HG03342 (cell line): Measurements from ENCODE around the gene FAM89A.
"Not testable (repeated sequence)": the region's sequence is repeated elsewhere in the genome, so short reads cannot be mapped to it uniquely, and the experiment has no call there.

Experiments used
- ATAC-seq: cut with Tn5 transposase; IDR thresholded peaks from one replicate; pipeline ENCODE4 v1.9.1; 2021; ENCODE audit warnings: mild to moderate bottlenecking, moderate library complexity; ENCODE audit not compliant: unreplicated experiment

FAM89A gene

GRCh38 chr1:231057410-231057809 lies 17.4 kb upstream of the FAM89A start:
- no peak for ATAC-seq

DNA sequence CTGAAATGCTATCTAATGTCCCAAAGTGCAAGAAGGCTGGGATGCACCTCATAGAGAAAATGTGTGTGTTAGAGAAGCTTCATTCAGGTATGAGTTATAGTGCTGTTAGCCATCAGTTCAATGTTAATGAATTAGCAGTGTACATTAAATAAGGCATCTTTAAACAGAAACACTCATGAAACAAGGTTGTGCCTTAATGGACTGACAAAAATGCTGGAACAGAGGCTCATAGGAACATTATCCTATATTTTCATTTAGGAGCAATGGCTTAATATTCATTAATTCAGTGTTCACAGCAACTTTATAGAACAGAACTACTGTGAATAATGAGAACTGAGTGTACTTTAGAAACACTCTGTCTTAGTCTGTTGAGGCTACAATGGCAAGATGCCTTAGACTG lies 15.2 kb upstream of the FAM89A start:
- no peak for ATAC-seq

GRCh38 chr1:231053493-231054162 lies 13.6 kb upstream of the FAM89A start:
- ATAC-seq, result peak; percentile 80

DNA sequence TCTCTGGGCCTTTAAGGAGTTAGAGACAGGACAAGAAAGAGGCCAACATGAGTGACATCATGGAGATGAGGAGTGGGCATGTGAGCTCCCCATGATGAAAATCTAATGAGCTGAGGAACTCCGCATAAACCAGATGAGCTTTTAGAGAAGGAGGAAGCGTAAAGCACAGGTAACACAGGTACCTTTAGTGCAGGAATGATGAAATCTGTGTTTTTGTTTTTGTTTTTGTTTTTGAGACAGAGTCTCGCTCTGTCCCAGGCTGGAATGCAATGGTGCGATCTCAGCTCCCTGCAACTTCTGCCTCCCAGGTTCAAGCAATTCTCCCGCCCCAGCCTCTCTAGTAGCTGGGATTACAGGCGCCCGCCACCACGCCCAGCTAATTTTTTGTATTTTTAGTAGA lies 12.7 kb upstream of the FAM89A start:
- no peak for ATAC-seq

DNA sequence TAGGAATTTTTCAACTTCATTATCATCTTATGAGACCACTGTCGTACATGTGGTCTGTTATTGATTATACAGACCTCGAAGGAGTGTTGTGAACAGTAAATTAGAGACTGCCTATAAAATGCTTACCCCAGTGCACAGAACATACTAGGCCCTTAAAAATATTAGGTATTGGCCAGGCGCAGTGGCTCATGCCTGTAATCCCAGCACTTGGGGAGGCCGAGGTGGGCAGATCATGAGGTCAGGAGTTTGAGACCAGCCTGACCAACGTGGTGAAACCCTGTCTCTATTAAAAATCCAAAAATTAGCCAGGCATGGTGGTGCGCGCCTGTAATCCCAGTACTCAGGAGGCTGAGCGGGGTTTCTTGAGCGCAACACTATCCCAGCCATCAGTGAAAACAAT lies 10.9 kb upstream of the FAM89A start:
- not testable (repeated sequence) for ATAC-seq

DNA sequence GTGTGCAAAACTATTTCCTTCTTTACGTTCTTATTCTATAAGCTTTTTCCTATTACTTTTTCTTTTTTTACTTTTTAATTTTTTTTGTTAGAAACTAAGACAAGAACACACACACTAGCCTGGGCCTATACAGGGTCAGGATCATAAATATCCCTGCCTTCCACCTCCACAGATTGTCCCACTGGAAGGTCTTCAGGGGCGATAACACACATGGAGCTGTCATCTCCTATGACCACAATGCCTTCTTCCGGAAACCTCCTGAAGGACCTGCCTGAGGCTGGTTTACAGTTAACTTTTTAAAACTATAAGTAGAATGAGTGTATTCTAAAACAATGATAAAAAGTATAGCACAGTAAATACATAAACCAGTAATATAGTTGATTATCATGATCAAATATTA lies 10.3 kb upstream of the FAM89A start:
- ATAC-seq, result no peak

DNA sequence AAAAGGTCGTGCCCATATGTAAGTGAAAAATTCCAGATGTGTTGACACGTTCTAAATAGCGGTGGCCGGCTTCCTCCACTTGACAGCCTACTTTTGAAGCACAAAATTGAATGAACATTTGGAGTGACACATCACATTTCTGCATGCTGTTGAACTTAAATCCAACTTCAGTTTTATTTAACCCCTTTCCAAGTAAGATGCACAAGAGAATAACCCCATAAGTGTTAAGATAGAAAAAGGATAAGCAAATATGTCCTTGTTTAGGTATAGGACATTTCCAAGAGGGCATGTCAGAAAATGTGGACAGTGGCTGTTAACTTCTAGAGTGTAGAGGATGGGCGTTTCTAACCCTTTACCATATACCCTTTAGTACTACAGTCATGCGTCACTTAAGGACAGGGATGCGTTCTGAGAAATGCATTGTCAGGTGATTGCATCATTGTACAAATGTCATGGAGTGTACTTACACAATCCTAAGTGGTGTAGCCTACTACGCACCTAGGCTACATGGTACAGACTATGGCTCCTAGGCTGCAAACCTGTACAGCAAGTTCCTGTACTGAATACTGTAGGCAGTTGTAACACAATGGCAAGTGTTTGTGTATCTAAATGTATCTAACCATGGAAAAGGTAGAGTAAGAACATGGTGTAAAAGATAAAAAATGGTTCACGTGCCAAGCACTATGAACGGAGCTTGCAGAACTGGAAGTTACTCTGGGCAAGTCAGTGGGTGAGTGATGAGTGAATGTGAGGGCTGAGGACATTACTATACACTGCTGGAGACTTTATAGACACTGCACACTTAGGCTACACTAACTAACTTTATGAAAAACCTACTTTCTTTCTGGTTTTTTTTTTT lies 9.3 kb upstream of the FAM89A start:
- no peak for ATAC-seq

GRCh38 chr1:231048419-231048818 lies 8.4 kb upstream of the FAM89A start:
- not testable (repeated sequence) for ATAC-seq

DNA sequence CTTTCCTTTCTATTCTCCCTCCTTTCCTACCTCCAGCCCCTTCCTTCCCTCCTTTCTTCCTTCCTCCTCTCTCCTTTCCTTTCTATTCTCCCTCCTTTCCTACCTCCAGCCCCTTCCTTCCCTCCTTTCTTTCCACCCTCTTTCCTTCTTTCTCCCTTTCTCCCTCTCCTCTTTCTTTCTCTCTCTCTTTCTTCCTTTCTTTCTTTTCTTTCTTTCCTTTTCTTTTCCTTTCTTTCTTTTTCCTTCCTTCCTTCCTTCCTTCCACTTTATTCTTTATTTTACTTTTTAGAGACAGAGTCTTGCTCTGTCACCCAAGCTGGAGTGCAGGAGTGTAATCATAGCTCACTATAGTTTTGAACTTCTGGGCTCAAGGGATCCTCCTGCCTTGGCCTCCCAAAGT lies 7.5 kb upstream of the FAM89A start:
- not testable (repeated sequence) for ATAC-seq

DNA sequence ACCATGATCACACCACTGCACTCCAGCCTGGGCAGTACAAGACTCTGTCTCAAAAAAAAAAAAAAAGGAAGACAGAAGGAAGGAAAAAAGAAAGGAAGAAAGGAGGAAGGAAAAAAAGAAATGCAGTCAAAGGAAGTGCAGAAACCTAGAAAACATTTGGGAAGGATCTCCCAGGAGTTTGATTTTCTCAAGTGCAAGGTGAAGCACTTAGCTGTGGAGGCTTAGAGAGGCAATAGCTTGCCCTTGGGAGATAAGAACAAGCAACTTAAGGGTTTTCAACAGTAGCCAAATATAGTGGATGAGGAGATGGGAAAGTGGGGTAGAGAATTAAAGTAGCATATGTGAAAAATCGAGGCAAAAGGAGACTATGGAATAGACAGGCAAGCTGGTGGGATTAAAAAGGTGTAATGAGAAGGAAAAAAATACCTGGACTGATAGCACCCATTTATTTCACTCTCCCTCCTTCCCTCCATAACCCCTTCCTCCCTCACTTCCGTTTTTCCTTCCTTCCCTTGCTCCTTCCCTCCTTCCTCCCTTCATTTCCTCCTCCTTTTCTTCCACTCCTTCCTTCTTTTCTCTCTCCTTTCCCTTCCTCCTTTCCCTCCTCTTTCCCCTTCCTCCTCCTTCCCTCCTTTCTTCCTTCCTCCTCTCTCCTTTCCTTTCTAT lies 6.8 kb upstream of the FAM89A start:
- ATAC-seq, result no peak

GRCh38 chr1:231045921-231046729 lies 6.1 kb upstream of the FAM89A start:
- ATAC-seq, result not testable (repeated sequence)

- no peak for ATAC-seq
Measured at GRCh38 chr1:231045286-231045685, 5.2 kb upstream of the FAM89A start.

DNA sequence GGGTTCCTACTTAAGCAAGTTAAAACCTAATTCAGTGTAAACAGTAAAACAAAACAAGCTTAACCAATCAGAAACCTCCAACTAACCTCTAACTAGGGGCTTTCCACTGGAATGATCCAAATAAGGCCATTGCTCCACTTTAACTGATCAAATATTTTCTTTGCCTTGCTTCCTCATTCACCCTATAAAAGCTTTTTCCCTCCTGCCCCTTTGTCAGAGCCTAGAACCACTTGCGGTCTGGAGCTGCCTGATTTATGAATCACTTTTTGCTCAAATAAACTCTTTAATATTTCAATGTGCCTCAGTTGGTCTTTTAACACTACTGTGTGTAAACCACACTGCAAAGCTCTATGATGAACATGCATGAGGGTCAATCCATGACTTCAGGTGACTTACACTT lies 4.5 kb upstream of the FAM89A start:
- no peak for ATAC-seq

GRCh38 chr1:231041719-231042261 lies 1.7 kb upstream of the FAM89A start:
- no peak for ATAC-seq

DNA sequence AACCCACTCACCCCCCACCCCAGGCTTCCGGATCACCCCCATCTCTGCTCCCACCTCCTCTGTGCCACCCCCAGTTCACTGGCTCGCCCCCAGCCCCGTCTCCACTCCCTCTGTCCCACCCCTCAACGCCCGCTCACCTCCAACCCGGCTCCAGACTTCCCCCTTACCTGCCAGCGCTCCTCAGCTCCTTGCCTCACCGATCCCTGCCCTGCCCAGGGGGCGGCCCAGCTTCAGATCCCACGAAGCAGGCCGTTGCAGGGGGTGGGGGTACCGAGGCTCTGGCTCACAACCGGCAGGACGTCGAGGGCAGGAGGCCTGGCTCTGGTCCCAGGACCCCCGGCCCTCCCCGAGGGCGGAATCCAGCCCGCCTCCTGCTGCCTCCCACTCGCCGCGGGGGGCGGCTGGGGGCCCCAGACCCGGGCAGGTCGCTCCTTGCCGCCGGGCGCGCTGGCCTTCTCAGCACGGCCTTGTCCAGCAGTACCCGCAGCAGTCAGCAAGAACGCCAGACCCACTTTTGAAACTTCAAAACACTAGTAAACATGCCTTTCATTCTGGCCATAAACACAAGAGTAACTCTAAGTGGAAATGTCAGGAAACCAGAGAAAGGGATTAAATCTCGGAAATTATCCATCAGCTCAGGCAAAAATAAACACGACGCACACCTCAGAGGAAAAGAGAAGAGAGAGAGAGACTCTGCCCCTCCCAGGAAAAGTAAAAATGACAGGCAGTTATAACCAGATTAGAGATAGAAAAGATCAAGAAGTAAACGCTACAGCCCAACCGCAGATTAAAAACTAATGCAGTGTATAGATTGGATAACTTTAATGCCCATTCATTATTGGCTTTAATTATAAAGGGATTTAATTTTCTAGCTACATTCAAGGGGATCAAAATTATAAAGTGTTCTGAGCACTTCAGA lies 1.0 kb upstream of the FAM89A start:
- no peak for ATAC-seq

DNA sequence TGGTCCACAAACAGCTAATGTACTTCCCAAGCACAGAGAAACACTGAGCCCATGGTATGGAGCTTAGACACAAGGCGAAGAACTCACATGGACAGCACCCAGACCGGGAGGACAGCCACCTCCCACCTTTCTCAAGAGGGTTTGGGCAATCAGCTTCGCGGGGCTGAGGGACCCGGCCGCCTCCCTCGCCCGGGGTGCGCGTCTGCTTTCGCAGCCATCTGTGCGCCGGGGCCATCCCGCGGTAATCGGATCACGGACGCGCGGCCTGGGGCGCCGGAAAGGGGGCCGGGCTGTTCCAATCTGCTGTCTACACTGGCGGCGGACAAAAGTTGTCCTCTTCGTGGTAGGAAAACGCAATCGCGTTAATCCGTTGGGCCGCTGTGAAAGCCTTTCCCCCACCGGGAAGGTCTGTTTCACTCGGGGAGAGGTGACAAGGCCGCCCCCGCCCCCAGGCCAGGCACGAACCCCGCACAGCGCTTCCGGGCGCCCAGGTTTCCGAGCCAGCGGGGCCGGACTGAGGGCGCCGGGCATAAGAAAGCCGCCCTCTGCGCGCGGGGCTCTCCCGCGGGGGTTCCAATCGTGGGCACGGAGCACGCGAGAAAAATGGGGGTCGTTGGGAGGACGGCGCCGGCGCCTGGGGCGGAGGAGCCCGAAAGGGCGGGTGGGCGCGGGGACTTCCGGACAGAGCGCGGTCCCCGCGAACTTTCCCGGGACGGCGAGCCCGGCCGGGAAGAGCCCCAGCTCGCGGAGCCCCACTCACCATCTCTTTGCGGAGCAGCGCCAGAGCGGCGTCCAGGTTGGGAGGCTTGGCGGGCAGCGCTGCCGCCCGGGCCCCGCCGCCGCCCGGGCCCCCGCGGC lies 664 bp downstream of the FAM89A start:
- peak; percentile 30 for ATAC-seq

- ATAC-seq, result no peak
Measured at GRCh38 chr1:231037585-231038517, 2.2 kb downstream of the FAM89A start.

DNA sequence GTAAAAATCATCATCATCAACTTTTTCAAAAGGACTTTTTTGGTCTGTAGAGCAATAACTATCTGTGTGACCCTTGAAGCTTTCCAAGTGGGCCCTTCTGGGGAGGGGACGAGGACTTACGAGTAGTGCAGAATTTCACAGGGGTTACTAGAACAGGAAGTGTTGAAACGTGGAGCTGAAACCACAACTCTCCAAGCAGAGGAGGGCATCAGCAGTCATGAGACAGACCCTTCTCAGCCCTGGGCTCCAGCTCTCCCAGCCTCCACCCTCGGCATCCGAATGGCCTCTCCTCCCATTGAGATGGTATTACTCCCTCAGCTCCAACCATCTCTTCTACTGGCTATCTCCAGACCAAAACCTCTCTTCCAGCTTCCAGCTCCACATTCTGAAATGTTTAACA lies 3.6 kb downstream of the FAM89A start:
- ATAC-seq, result no peak
